Endothelial cell of umbilical vein (primary cell): ENCODE measurements around the gene RTL5. TPM values are rescaled to one million over a fixed set of nuclear protein-coding genes. Genes with fewer than 3 reads are reported as not detected.

Experiments
- BruUV-seq: library from RNA; stranded (reverse); fragments of 400-500 nt; replicated peaks from 2 replicates; lab custom pipeline; 2021; lab: Mats Ljungman, UMichigan
- CTCF ChIA-PET: fragments of 300-600, 350-600 bp; sonication (Branson Sonifier 250); formaldehyde crosslinking; loops from one replicate; lab custom pipeline; 2021; ENCODE audit warnings: antibody characterized with exemption, inconsistent platforms; lab: Charles Lee
- POLR2A ChIA-PET: fragments of 300-600, 350-600 bp; sonication (Branson Sonifier 250); formaldehyde crosslinking; loops from one replicate; lab custom pipeline; 2021; ENCODE audit warnings: antibody characterized with exemption, inconsistent platforms; lab: Charles Lee
- DNase-seq: peaks from one replicate; pipeline ENCODE4 v3.0.0-alpha.2; 2011; ENCODE audit warnings: low read depth, low spot score
- FAIRE-seq: peaks from 2 replicates; lab custom pipeline; 2011; peaks lifted over from hg19 to GRCh38; lab: Jason Lieb, UNC
- H2AFZ ChIP-seq: 2 replicates; pipeline ENCODE4 v1.6.0; 2012; ENCODE audit warnings: low read depth, low read length, control low read depth, inconsistent platforms
- H3K27ac ChIP-seq: 2 replicates; pipeline ENCODE4 v1.5.1; 2011; ENCODE audit warnings: low read depth, mild to moderate bottlenecking, control low read depth, low read length, moderate library complexity; ENCODE audit not compliant: insufficient read depth
- H3K27me3 ChIP-seq, 2 experiments: 2 replicates each; pipeline versions ENCODE4 v1.6.0 to v1.6.1; 2011; ENCODE audit warnings: low read length in 2 of 2, mixed read lengths in 1 of 2; ENCODE audit not compliant: control insufficient read depth in 2 of 2, insufficient read depth in 2 of 2
- H3K36me3 ChIP-seq, 2 experiments: 2 replicates in 1 of 2; 3 replicates in 1 of 2; pipeline ENCODE4 v1.5.1; 2011; ENCODE audit warnings: low read length in 2 of 2, mild to moderate bottlenecking in 1 of 2, moderate library complexity in 1 of 2; ENCODE audit not compliant: control insufficient read depth in 2 of 2, insufficient read depth in 2 of 2; ENCODE audit errors: extremely low read depth in 1 of 2
- H3K4me1 ChIP-seq: 3 replicates; pipeline ENCODE4 v1.5.1; 2011; ENCODE audit warnings: mild to moderate bottlenecking, low read length; ENCODE audit not compliant: control insufficient read depth, insufficient read depth; ENCODE audit errors: extremely low read depth
- H3K4me2 ChIP-seq: 2 replicates; pipeline ENCODE4 v1.6.1; 2011; ENCODE audit warnings: low read length, control low read depth, mixed read lengths; ENCODE audit not compliant: insufficient read depth
- H3K4me3 ChIP-seq, 3 experiments: fragments of 200-600 bp in 1 of 3; sonication (generic), shearing (Covaris generic) in 1 of 3; replicated peaks in 1 of 3; 2 replicates each; pipeline ENCODE4 v1.5.1; 2011 to 2016; ENCODE audit warnings: control low read depth in 3 of 3, low read length in 3 of 3, mild to moderate bottlenecking in 2 of 3, inconsistent platforms in 1 of 3, low read depth in 1 of 3, moderate library complexity in 1 of 3; ENCODE audit not compliant: insufficient read depth in 1 of 3
- H3K79me2 ChIP-seq: 2 replicates; pipeline ENCODE4 v1.6.0; 2012; ENCODE audit warnings: low read length, inconsistent platforms; ENCODE audit not compliant: control insufficient read depth, insufficient read depth
- H3K9ac ChIP-seq: replicated peaks from 2 replicates; pipeline ENCODE3; 2011; ENCODE audit warnings: low read length, control low read depth; ENCODE audit not compliant: insufficient read depth; ENCODE audit errors: extremely low read depth
- H3K9me1 ChIP-seq: replicated peaks from 3 replicates; pipeline ENCODE4 v1.6.0; 2011; ENCODE audit warnings: mild to moderate bottlenecking, low read length; ENCODE audit not compliant: control insufficient read depth, insufficient read depth; ENCODE audit errors: extremely low read depth
- H3K9me3 ChIP-seq: replicated peaks from 2 replicates; pipeline ENCODE4 v1.5.1; 2012; ENCODE audit warnings: low read length, inconsistent platforms; ENCODE audit not compliant: control insufficient read depth, insufficient read depth
- H4K20me1 ChIP-seq: replicated peaks from 2 replicates; pipeline ENCODE3; 2011; ENCODE audit warnings: mild to moderate bottlenecking, low read length; ENCODE audit not compliant: control insufficient read depth, insufficient read depth; ENCODE audit errors: extremely low read depth
- EZH2 ChIP-seq: IDR thresholded peaks from 2 replicates; pipeline ENCODE4 v1.6.1; 2012; ENCODE audit warnings: borderline replicate concordance, low read depth, mild to moderate bottlenecking, moderate library complexity, low read length, inconsistent platforms; ENCODE audit not compliant: severe bottlenecking
- FOS ChIP-seq: IDR thresholded peaks from 2 replicates; pipeline ENCODE4 v1.6.1; 2011; ENCODE audit warnings: mild to moderate bottlenecking, low read length, moderate library complexity, borderline replicate concordance; ENCODE audit not compliant: insufficient read depth
- GATA2 ChIP-seq: IDR thresholded peaks from 2 replicates; pipeline ENCODE4 v1.7.0; 2011; ENCODE audit warnings: low read depth, mild to moderate bottlenecking, moderate library complexity, mixed read lengths, low read length; ENCODE audit not compliant: insufficient read length, insufficient read depth
- MYC ChIP-seq: IDR thresholded peaks from one replicate; pipeline ENCODE4 v1.6.1; 2011; ENCODE audit warnings: mild to moderate bottlenecking, low read depth, low read length
- POLR2A ChIP-seq: IDR thresholded peaks from 2 replicates; pipeline ENCODE4 v1.6.1; 2012; ENCODE audit warnings: low read depth, mild to moderate bottlenecking, control low read depth, low read length
- POLR2AphosphoS5 ChIP-seq: IDR thresholded peaks from 2 replicates; pipeline ENCODE4 v1.6.1; 2012; ENCODE audit warnings: low read depth, mild to moderate bottlenecking, control low read depth, low read length, moderate library complexity; ENCODE audit not compliant: insufficient read depth
- dilution Hi-C: fragments of 300-500 bp; cut with MboI; formaldehyde crosslinking; loops from one replicate; pipeline ENCODE4 v1.15.0; 2019; ENCODE audit warnings: low sequenced_read_pairs; ENCODE audit not compliant: extremely low pct_ligation_motif_present
- intact Hi-C: fragments of 100-400 bp; cut with micrococcal nuclease; formaldehyde crosslinking; loops from one replicate; pipeline ENCODE4 v1.10.0; 2022
- polyA plus RNA-seq, 4 experiments: library from polyadenylated mRNA; depleted of rRNA in 3 of 4; stranded (reverse) in 3 of 4; unstranded in 1 of 4; fragments of >200 nt; gene quantifications; 2 replicates each; pipeline versions ENCODE4 v1.2.1 to v1.2.3, GENCODE V29; 2011 to 2012; ENCODE audit warnings: missing spikeins in 1 of 4
- total RNA-seq: library from RNA; stranded (reverse); gene quantifications from 2 replicates; pipeline ENCODE4 v1.2.3, GENCODE V29; 2021
- TF ChIP-seq, protein P1 (sequence below), 2 donors: IDR thresholded peaks; 1 replicate in 1 of 2; 2 replicates in 1 of 2; pipeline ENCODE4 v1.5.1; 2011; ENCODE audit warnings: low read length in 2 of 2, mild to moderate bottlenecking in 2 of 2, moderate library complexity in 2 of 2, control low read depth in 1 of 2, inconsistent platforms in 1 of 2, low read depth in 1 of 2; ENCODE audit not compliant: insufficient read depth in 1 of 2; ENCODE audit errors: extremely low read depth in 1 of 2

The RTL5 gene
- total and polyA plus RNA-seq, 2 donors (not counting 3 experiments of a cell fraction or from before 2014, with no cell fraction given), result 1.0 to 1.7 TPM

DNA sequence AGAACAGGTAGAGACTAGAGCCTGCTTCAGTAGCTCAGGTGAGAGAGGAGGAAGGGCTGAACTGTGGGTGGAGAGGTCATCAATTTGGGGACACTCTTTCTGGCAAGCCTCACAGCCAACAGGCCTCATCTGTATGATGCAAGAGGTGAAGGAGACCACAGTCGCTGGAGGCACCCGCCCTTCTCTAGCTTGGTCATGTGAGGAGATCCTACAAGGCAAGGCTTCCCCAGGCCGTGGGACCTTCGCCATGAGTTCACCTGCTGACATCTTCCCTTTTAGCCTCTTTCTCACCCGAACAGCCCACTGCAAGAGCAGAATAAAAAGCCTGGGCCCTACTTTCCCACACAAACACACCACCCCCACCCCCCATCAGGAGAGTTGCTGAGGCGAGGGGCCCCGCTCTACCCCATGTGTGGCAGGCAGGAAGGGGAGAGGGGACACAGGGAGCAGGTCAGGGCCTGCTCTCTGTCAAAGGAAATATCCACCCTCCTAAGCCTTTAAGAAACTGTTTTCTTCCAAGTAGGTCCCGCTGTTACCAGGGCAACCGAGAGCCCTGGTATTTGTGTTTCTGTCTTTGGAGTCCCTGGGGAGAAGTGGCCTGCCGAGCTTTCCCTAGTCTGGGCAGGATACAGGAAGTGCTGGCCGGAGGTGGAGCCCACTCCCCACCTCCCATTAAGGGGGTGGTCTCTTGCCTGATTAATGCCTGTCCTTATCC lies 8.1 kb downstream of the RTL5 start:
- Histone ChIP-seq H3K4me2 (no peak overlapping the region), H3K9me3 (no peaks in the 10 kb centered on the region), H3K4me3 (no peak overlapping the region), H3K36me3 (no peaks in the 10 kb centered on the region), H3K9ac (no peak overlapping the region), H3K9me1 (no peaks in the 10 kb centered on the region), H2AFZ (no peak overlapping the region), H3K27me3 (no peaks in the 10 kb centered on the region), H4K20me1 (no peaks in the 10 kb centered on the region), H3K4me1 (peaks cover 56% of the 10 kb centered on the region), H3K27ac (peak overlapping the region; percentile 43), H3K79me2 (peaks cover 28% of the 10 kb centered on the region)
- dilution Hi-C loops, result no loop called here
- intact Hi-C loops, result no loop called here
- ChIA-PET POLR2A (no interaction called here), CTCF (interaction anchor here (1.2 to 8.0 kb wide), 2 partner anchors 43 to 103 kb away, joined by 3 to 122 read pairs; no protein-coding TSS in a partner anchor)
- no TSS peak for BruUV-seq
- FAIRE-seq, result peak; percentile 79
- TF ChIP-seq GATA2 (no peak), EZH2 (no peak), FOS (no peak), POLR2A (no peak), POLR2AphosphoS5 (no peak), MYC (no peak)
- TF ChIP-seq, protein P1, sequence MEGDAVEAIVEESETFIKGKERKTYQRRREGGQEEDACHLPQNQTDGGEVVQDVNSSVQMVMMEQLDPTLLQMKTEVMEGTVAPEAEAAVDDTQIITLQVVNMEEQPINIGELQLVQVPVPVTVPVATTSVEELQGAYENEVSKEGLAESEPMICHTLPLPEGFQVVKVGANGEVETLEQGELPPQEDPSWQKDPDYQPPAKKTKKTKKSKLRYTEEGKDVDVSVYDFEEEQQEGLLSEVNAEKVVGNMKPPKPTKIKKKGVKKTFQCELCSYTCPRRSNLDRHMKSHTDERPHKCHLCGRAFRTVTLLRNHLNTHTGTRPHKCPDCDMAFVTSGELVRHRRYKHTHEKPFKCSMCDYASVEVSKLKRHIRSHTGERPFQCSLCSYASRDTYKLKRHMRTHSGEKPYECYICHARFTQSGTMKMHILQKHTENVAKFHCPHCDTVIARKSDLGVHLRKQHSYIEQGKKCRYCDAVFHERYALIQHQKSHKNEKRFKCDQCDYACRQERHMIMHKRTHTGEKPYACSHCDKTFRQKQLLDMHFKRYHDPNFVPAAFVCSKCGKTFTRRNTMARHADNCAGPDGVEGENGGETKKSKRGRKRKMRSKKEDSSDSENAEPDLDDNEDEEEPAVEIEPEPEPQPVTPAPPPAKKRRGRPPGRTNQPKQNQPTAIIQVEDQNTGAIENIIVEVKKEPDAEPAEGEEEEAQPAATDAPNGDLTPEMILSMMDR (IDR thresholded peaks at IDR 0.05; ENCODE audit: extremely low read depth in 1 of 2, insufficient read depth in 1 of 2, low read depth in 1 of 2, low read length in 2 of 2), result no peak
- peak; percentile 52 for DNase-seq
